Muscle of leg (tissue), 16 donors: ENCODE results near the gene NNMT. TPM values are rescaled to one million over a fixed set of nuclear protein-coding genes. Genes with fewer than 3 reads are reported as not detected.

Experiments
- DNase-seq: peaks from one replicate; pipeline ENCODE4 v3.0.0; 2013
- H3K27ac ChIP-seq: one replicate; pipeline ENCODE4 v1.5.1; 2013; ENCODE audit warnings: mild to moderate bottlenecking, low read length, control low read depth
- H3K27me3 ChIP-seq: one replicate; pipeline ENCODE4 v1.6.1; 2013; ENCODE audit warnings: low read length; ENCODE audit not compliant: control insufficient read depth, insufficient read depth
- H3K36me3 ChIP-seq: one replicate; pipeline ENCODE4 v1.6.1; 2013; ENCODE audit warnings: low read length; ENCODE audit not compliant: control insufficient read depth, insufficient read depth
- H3K4me1 ChIP-seq: one replicate; pipeline ENCODE4 v1.6.1; 2013; ENCODE audit warnings: low read length; ENCODE audit not compliant: control insufficient read depth, insufficient read depth
- H3K4me3 ChIP-seq: one replicate; pipeline ENCODE4 v1.5.1; 2013; ENCODE audit warnings: low read length, control low read depth
- H3K9me3 ChIP-seq: replicated peaks from 2 replicates; pipeline ENCODE4 v1.6.1; 2013; ENCODE audit warnings: low read depth, low read length; ENCODE audit not compliant: control insufficient read depth
- WGBS: methylation state at CpG from one replicate; pipeline ENCODE4 v1.1.5; 2013; ENCODE audit warnings: missing lambda C conversion rate; ENCODE audit not compliant: insufficient coverage; 5-methylcytosine and 5-hydroxymethylcytosine counted together
- long read RNA-seq, 11 donors: transcript quantifications; one replicate each; lab custom pipeline, GENCODE V29; 2026
- polyA plus RNA-seq, 8 donors: library from polyadenylated mRNA; unstranded; fragments of 120-200 nt; gene quantifications; one replicate each; pipeline versions ENCODE4 v1.2.1 to v1.2.3, GENCODE V29; 2013; ENCODE audit warnings: inconsistent platforms in 1 of 8, low replicate concordance in 1 of 8; ENCODE audit not compliant: insufficient read length in 8 of 8, insufficient read depth in 1 of 8
- total RNA-seq: library from RNA; stranded (reverse); fragments of 120-200 nt; gene quantifications from one replicate; pipeline ENCODE4 v1.2.4, GENCODE V29; 2013

NNMT gene
- total RNA-seq (61.5 TPM), polyA plus RNA-seq (100 to 1,000 TPM in 1 of 8 donors, 10 to 100 TPM in 7; 26.2 to 122 (median 55.2) TPM)
- long read RNA-seq, donor 1, transcript NNMT-201 (3 exons, 1,610 nt) = major isoform, 16 of 17 reads
- long read RNA-seq, donor 1, partial matches to known transcripts = 0 of 17 reads
- long read RNA-seq, donor 1, other reads (novel, unspliced or antisense) = 0 of 17 reads
- long read RNA-seq, donor 2, partial matches to known transcripts = 0 of 3 reads
- long read RNA-seq, donor 2, other reads (novel, unspliced or antisense) = 0 of 3 reads
- long read RNA-seq, donor 3, transcript NNMT-201 (3 exons, 1,610 nt) = major isoform, 34 of 35 reads
- long read RNA-seq, donor 3, partial matches to known transcripts = 0 of 35 reads
- long read RNA-seq, donor 3, other reads (novel, unspliced or antisense) = 0 of 35 reads
- long read RNA-seq, donor 4, transcript NNMT-201 (3 exons, 1,610 nt) = major isoform, 19 of 21 reads
- long read RNA-seq, donor 4, partial matches to known transcripts = 0 of 21 reads
- long read RNA-seq, donor 4, other reads (novel, unspliced or antisense) = 0 of 21 reads
- long read RNA-seq, donor 5, transcript NNMT-201 (3 exons, 1,610 nt) = major isoform, 22 of 30 reads
- long read RNA-seq, donor 5, partial matches to known transcripts = 8 of 30 reads
- long read RNA-seq, donor 5, other reads (novel, unspliced or antisense) = 0 of 30 reads
- long read RNA-seq, donor 6, transcript NNMT-201 (3 exons, 1,610 nt) = major isoform, 73 of 97 reads
- long read RNA-seq, donor 6, partial matches to known transcripts = 22 of 97 reads
- long read RNA-seq, donor 6, other reads (novel, unspliced or antisense) = 0 of 97 reads
- long read RNA-seq, donor 7, transcript NNMT-201 (3 exons, 1,610 nt) = major isoform, 26 of 43 reads
- long read RNA-seq, donor 7, partial matches to known transcripts = 13 of 43 reads
- long read RNA-seq, donor 7, other reads (novel, unspliced or antisense) = 0 of 43 reads
- long read RNA-seq, donor 8, transcript NNMT-201 (3 exons, 1,610 nt) = major isoform, 15 of 23 reads
- long read RNA-seq, donor 8, partial matches to known transcripts = 8 of 23 reads
- long read RNA-seq, donor 8, other reads (novel, unspliced or antisense) = 0 of 23 reads
- long read RNA-seq, donor 9, transcript NNMT-201 (3 exons, 1,610 nt) = major isoform, 17 of 23 reads
- long read RNA-seq, donor 9, partial matches to known transcripts = 5 of 23 reads
- long read RNA-seq, donor 9, other reads (novel, unspliced or antisense) = 0 of 23 reads
- long read RNA-seq, donor 10, transcript NNMT-201 (3 exons, 1,610 nt) = major isoform, 24 of 32 reads
- long read RNA-seq, donor 10, partial matches to known transcripts = 5 of 32 reads
- long read RNA-seq, donor 10, other reads (novel, unspliced or antisense) = 0 of 32 reads
- long read RNA-seq, donor 11, transcript NNMT-201 (3 exons, 1,610 nt) = major isoform, 23 of 29 reads
- long read RNA-seq, donor 11, partial matches to known transcripts = 5 of 29 reads
- long read RNA-seq, donor 11, other reads (novel, unspliced or antisense) = 0 of 29 reads

DNA sequence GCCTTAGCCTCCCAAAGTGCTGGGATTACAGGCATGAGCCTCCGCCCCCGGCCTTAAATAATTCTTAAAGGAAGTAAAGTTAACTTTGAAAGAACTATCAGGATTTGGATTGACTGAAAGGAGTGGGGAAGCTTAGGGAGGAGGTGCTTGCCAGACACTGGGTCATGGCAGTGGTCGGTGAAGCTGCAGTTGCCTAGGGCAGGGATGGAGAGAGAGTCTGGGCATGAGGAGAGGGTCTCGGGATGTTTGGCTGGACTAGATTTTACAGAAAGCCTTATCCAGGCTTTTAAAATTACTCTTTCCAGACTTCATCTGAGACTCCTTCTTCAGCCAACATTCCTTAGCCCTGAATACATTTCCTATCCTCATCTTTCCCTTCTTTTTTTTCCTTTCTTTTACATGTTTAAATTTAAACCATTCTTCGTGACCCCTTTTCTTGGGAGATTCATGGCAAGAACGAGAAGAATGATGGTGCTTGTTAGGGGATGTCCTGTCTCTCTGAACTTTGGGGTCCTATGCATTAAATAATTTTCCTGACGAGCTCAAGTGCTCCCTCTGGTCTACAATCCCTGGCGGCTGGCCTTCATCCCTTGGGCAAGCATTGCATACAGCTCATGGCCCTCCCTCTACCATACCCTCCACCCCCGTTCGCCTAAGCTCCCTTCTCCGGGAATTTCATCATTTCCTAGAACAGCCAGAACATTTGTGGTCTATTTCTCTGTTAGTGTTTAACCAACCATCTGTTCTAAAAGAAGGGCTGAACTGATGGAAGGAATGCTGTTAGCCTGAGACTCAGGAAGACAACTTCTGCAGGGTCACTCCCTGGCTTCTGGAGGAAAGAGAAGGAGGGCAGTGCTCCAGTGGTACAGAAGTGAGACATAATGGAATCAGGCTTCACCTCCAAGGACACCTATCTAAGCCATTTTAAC is at the start of gene NNMT:
Gene NNMT (plus strand): TSS at position 724 of the 929 bp plus-strand sequence. CDS start 158 bp downstream, at position 882.
- peak; percentile 90 for DNase-seq
- WGBS = 14% methylated on average over 4 of the region's 11 CpGs
- H3K4me1 ChIP-seq = peaks cover 22% of the 10 kb centered on the region

DNA sequence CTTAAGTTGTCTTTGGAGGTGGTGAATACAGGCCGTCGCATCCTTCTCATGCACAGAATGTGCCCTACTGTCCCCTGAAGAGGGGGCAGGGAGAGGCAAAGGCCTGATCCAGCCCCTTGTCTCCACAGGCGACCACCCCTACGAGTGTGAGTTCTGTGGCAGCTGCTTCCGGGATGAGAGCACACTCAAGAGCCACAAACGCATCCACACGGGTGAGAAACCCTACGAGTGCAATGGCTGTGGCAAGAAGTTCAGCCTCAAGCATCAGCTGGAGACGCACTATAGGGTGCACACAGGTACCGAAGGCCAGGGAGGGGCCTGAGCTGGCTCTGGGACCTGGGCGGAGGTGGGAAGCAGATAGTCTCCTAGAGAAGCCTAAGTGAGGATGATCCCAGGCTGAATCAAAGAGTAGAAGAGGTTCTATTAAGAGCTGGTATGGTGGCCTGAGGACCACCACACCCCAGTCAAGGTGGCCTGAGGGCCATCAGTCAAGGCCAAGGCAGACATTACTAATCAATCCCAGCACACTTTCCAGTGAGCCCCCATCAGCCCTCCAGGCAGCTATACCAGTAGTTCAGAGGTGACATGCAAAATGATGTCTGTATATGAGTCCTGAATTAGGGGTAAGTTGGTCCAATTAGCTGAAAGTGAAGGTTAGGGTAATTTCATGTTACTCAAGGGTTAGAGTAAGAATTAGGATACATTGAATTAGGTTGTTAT is 49.0 kb upstream of the NNMT start:
- H3K4me1 ChIP-seq = peaks cover 30% of the 10 kb centered on the region
- H3K36me3 ChIP-seq = no peaks in the 10 kb centered on the region
- no peaks in the 10 kb centered on the region for H3K27me3 ChIP-seq
- no peak for DNase-seq
- no peak overlapping the region for H3K27ac ChIP-seq
- H3K4me3 ChIP-seq = no peak overlapping the region
- 91% methylated on average over 11 of the region's 11 CpGs for WGBS
- no peaks in the 10 kb centered on the region for H3K9me3 ChIP-seq

More for the DNA sequence above, at the start of gene NNMT:
- Histone ChIP-seq H3K27me3 (no peaks in the 10 kb centered on the region), H3K4me3 (peak within 1 kb of the TSS; percentile 30), H3K9me3 (no peaks in the 10 kb centered on the region), H3K36me3 (peaks cover 4% of the 10 kb centered on the region), H3K27ac (peak within 1 kb of the TSS; percentile 93)

DNA sequence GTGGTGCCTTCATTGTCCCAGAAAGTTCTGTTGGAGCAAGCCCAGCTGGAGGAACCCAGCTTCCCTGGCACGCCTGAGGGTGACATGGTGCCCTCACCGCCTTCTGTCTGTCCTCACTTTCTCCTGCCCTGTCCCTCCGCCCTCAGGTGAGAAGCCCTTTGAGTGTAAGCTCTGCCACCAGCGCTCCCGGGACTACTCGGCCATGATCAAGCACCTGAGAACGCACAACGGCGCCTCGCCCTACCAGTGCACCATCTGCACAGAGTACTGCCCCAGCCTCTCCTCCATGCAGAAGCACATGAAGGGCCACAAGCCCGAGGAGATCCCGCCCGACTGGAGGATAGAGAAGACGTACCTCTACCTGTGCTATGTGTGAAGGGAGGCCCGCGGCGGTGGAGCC is 46.0 kb upstream of the NNMT start:
- Histone ChIP-seq H3K4me3 (no peak overlapping the region), H3K27me3 (no peaks in the 10 kb centered on the region), H3K9me3 (no peaks in the 10 kb centered on the region), H3K36me3 (no peaks in the 10 kb centered on the region), H3K27ac (no peak overlapping the region), H3K4me1 (peaks cover 7% of the 10 kb centered on the region)
- WGBS = 96% methylated on average over 15 of the region's 17 CpGs
- DNase-seq = no peak

DNA sequence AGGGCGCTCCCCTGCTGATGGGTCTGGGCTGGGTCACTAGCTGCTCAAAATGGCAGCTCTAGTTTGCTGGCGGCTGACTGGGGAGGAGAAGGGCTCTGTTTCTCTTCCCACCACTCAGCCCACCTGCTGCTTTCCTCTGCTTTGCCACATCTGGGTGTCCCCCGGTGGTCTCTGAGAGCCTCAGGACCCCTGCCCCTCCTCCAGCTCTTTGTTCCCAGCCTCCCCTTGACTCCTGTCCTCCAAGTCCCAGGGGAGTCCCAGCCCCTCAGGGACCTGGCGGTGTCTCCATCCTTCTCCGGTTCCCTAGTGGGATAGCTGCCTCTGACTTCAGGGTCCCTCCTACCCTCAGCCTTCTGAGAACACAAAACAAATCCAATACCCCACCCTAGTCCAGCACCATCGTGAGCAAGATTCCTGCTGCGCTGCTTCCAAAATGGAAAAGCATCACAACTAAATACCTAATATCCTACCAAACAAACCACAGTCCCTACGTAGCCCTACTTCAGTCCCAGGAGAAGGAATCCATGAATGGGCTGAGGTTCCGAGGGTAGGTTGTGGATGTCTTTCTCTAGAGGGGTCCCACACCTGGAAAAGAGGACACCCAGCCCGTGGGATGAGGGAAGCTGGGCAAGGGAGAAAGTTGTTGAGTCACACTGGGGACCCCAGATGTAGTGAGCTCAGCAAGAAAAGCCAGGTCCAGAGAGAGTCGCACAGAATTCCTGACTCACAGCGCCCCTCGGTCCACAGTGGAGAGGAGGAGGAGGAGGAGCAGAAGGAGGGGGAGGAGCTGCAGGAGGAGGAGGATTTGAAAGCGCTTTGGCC is 45.0 kb upstream of the NNMT start:
- H3K4me1 ChIP-seq = peaks cover 4% of the 10 kb centered on the region
- WGBS = 42% methylated on average over 7 of the region's 14 CpGs
- H3K36me3 ChIP-seq = no peaks in the 10 kb centered on the region

DNA sequence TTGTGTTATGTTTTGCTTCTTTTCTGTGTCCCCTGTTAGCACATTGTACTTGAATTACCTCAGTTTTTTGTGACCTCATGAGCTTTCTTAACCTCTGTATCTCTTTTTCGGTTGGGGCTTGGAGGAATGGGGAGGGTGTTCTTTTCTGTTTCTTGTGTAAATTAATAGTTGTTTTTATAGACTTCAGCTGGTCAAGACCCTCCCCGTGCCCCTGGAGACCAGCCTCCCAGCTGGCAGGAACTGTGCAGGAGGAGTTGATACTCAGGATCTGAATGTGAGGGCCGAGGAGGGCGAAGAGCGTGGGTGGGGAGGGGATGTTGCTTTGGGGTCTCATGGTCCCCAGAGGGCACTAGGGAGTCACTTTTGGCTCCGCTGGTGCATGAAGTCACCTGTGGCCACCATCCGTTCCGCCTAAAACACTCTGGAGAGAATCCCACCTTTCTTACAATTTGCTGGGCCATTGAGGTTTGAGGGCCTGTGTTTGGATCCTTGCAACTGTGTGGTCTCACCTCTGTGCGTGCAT is 44.3 kb upstream of the NNMT start:
- Histone ChIP-seq H3K36me3 (no peaks in the 10 kb centered on the region), H3K4me1 (peaks cover 8% of the 10 kb centered on the region), H3K27ac (no peak overlapping the region), H3K27me3 (no peaks in the 10 kb centered on the region), H3K9me3 (no peaks in the 10 kb centered on the region), H3K4me3 (no peak overlapping the region)
- DNase-seq = peak; percentile 20
- WGBS = no CpG with 5 or more reads among the region's 9 CpGs

More for the DNA sequence above, 45.0 kb upstream of the NNMT start:
- peak; percentile 84 for DNase-seq
- H3K27ac ChIP-seq = no peak overlapping the region
- no peaks in the 10 kb centered on the region for H3K9me3 ChIP-seq
- no peak overlapping the region for H3K4me3 ChIP-seq
- H3K27me3 ChIP-seq = no peaks in the 10 kb centered on the region

DNA sequence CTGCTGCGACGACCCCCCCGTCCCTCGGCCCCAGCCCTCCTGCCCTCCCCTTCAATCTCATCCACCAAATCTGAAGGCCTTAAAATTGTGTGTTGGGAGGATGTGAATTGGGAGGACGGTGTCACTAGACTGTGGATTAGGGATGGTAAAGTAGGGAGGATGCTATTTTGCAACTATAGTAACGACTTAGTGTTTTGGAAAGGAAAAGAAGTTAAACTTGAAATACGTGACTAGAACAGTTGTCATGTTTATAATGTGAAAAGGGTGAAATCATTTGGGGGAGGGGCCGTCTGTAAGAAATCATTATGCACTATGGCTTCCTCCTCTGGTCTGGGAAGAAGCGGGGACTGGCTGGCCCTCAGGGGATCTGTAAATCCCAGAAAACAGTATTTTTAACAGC is 43.4 kb upstream of the NNMT start:
- Histone ChIP-seq H3K27me3 (peaks cover 2% of the 10 kb centered on the region), H3K4me3 (no peak overlapping the region), H3K9me3 (no peaks in the 10 kb centered on the region), H3K4me1 (peaks cover 17% of the 10 kb centered on the region), H3K27ac (no peak overlapping the region), H3K36me3 (no peaks in the 10 kb centered on the region)
- 54% methylated on average over 3 of the region's 9 CpGs for WGBS
- peak; percentile 76 for DNase-seq

DNA sequence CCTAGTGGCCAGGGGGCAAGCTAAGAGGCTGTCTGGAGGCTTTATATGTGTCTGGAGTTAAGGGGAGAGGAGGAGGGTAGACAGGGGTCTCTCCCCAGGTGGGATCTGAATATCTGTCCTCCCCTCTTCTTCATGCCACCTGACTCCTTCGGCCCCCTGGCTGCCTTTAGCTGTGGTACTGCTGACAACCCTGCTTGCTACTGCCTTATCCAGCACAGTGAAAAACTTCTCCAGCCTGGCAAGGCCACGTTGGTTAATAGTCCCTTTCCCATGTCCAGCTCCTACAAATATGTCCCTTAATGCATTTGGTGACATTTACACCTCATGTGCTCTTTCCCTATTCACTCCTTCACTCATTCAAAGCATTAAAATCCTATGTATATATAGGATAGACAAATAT is 42.4 kb upstream of the NNMT start:
- DNase-seq = no peak
- Histone ChIP-seq H3K27me3 (peaks cover 3% of the 10 kb centered on the region), H3K9me3 (no peaks in the 10 kb centered on the region), H3K4me3 (no peak overlapping the region), H3K27ac (no peak overlapping the region), H3K4me1 (peaks cover 27% of the 10 kb centered on the region), H3K36me3 (no peaks in the 10 kb centered on the region)
- 75% methylated on average over 1 of the region's 2 CpGs for WGBS
